ENCODE data around the gene ATF3.
A peak's percentile ranks its signal among the peaks of the same experiment; 100 is the strongest.

Gene ATF3

GRCh38 chr1:212608392-212608958, at the start of gene ATF3:
Gene ATF3, plus strand, starts transcription at chr1:212608761. Its CDS starts 6,261 bp downstream, at chr1:212615022.
- peak; percentile 93 for DNase-seq

- no peak for DNase-seq
Observed at GRCh38 chr1:212559929-212560328, 48.6 kb upstream of the ATF3 start.

- DNase-seq = no peak
Observed at GRCh38 chr1:212560933-212561460, 47.6 kb upstream of the ATF3 start.

GRCh38 chr1:212561501-212561931, 47.0 kb upstream of the ATF3 start:
- DNase-seq = no peak

- no peak for DNase-seq
Observed at GRCh38 chr1:212562771-212563170, 45.8 kb upstream of the ATF3 start.

- no peak for DNase-seq
Observed at GRCh38 chr1:212565079-212565478, 43.5 kb upstream of the ATF3 start.

- DNase-seq = no peak
Observed at GRCh38 chr1:212565571-212566305, 42.8 kb upstream of the ATF3 start.

GRCh38 chr1:212566522-212567479, 41.8 kb upstream of the ATF3 start:
- DNase-seq = peak; percentile 34

- no peak for DNase-seq
Observed at GRCh38 chr1:212567638-212568037, 40.9 kb upstream of the ATF3 start.

GRCh38 chr1:212568978-212569537, 39.5 kb upstream of the ATF3 start:
- no peak for DNase-seq

GRCh38 chr1:212574732-212575131, 33.8 kb upstream of the ATF3 start:
- no peak for DNase-seq

GRCh38 chr1:212575333-212575732, 33.2 kb upstream of the ATF3 start:
- no peak for DNase-seq

- no peak for DNase-seq
Observed at GRCh38 chr1:212578041-212578440, 30.5 kb upstream of the ATF3 start.

GRCh38 chr1:212581034-212581433, 27.5 kb upstream of the ATF3 start:
- no peak for DNase-seq

GRCh38 chr1:212582291-212582690, 26.3 kb upstream of the ATF3 start:
- DNase-seq = no peak

- no peak for DNase-seq
Observed at GRCh38 chr1:212582808-212583615, 25.5 kb upstream of the ATF3 start.

- DNase-seq = peak; percentile 4
Observed at GRCh38 chr1:212583643-212584042, 24.9 kb upstream of the ATF3 start.

- no peak for DNase-seq
Observed at GRCh38 chr1:212584092-212584886, 24.3 kb upstream of the ATF3 start.

- DNase-seq = no peak
Observed at GRCh38 chr1:212585210-212585609, 23.4 kb upstream of the ATF3 start.

- DNase-seq = no peak
Observed at GRCh38 chr1:212586206-212587015, 22.1 kb upstream of the ATF3 start.
